Measurements from ENCODE around the gene ZNF416.

DNA sequence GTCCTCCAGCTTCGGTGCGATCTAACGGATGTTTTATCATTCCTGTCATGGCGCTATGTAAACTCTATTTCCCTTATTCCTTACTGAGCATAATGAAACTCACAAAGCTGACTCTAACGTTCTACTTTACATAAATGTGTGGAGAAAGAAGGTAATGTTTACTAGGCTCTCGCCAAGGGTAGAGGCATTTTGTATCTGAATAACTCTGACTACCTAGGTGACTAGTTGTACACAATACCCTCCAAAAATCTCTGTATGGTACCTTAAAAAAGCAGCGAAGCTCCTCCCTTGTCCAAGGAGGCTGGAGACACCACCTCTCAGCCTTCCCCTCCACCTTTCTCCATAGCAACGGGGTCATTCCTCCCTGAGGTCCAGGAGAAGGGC, 20.7 kb upstream of the ZNF416 start:
- TF ChIP-seq EZH2 (IDR thresholded peaks at IDR 0.05) (no peak), POLR2AphosphoS5 (IDR thresholded peaks at IDR 0.05; ENCODE audit: borderline replicate concordance, low read depth, low read length) (no peak)
